Measurements from ENCODE around the gene RFNG. TPM values are rescaled to one million over a fixed set of nuclear protein-coding genes. Genes with fewer than 3 reads are reported as not detected.
A peak's percentile ranks its signal among the peaks of the same experiment; 100 is the strongest.

The RFNG gene
- total and polyA plus RNA-seq, 2 of the 13 experiments (the other 11 are each of a cell fraction or from before 2014, with no cell fraction given): 61.4 to 64.0 TPM

- TF ChIP-seq ZNF318 (CRISPR knock-in tag; IDR thresholded peaks at IDR 0.05) (no peak), ZNF230 (CRISPR knock-in tag; IDR thresholded peaks at IDR 0.05) (no peak), TOE1 (CRISPR knock-in tag; IDR thresholded peaks at IDR 0.05) (no peak), HNRNPLL (IDR thresholded peaks at IDR 0.05; ENCODE audit: low read depth, low read length, poor library complexity, severe bottlenecking) (peak; percentile 37), BATF2 (CRISPR knock-in tag; IDR thresholded peaks at IDR 0.05) (no peak), ZNF773 (CRISPR knock-in tag; IDR thresholded peaks at IDR 0.05; ENCODE audit: borderline replicate concordance) (no peak), MAZ (IDR thresholded peaks at IDR 0.05; ENCODE audit: borderline replicate concordance, low read depth, low read length) (no peak), MAZ (CRISPR knock-in tag; IDR thresholded peaks at IDR 0.05; ENCODE audit: low read depth) (no peak; the same call in 1 of the 2 replicates), ZNF136 (CRISPR knock-in tag; IDR thresholded peaks at IDR 0.05; ENCODE audit: low read depth) (0 out of 2 replicates have a peak, but pooled peaks have one; percentile 18), ZNF619 (CRISPR knock-in tag; IDR thresholded peaks at IDR 0.05) (no peak), NCOR1 (IDR thresholded peaks at IDR 0.05; ENCODE audit: borderline replicate concordance, low read length) (no peak), NFE2L2 (IDR thresholded peaks at IDR 0.05; ENCODE audit: low read length) (no peak), ZNF329 (CRISPR knock-in tag; IDR thresholded peaks at IDR 0.05; ENCODE audit: low read depth) (no peak), PTBP1 (IDR thresholded peaks at IDR 0.05; ENCODE audit: low read depth, low read length, poor library complexity, severe bottlenecking) (no peak), ZNF740 (CRISPR knock-in tag; IDR thresholded peaks at IDR 0.05) (no peak), BRD4 (CRISPR knock-in tag; IDR thresholded peaks at IDR 0.05) (0 out of 2 replicates have a peak, but pooled peaks have one; percentile 42), TAF15 (IDR thresholded peaks at IDR 0.05; ENCODE audit: low read depth, low read length, poor library complexity, severe bottlenecking) (no peak)
Observed at GRCh38 chr17:82098939-82099763, 47.5 kb upstream of the RFNG start (continued).
